ENCODE measurements around the gene USH2A.

The USH2A gene

GRCh38 chr1:215857317-215857716, 565.9 kb downstream of the USH2A start:
- no peak for DNase-seq

- DNase-seq = no peak
Measured at GRCh38 chr1:215845234-215845891, 577.9 kb downstream of the USH2A start.

- DNase-seq = no peak
Measured at GRCh38 chr1:215844777-215845176, 578.5 kb downstream of the USH2A start.

- DNase-seq = no peak
Measured at GRCh38 chr1:215844266-215844665, 579.0 kb downstream of the USH2A start.

GRCh38 chr1:215842905-215843304, 580.3 kb downstream of the USH2A start:
- DNase-seq = no peak

- DNase-seq = no peak
Measured at GRCh38 chr1:215835951-215836350, 587.3 kb downstream of the USH2A start.

GRCh38 chr1:215833941-215834729, 589.1 kb downstream of the USH2A start:
- no peak for DNase-seq

- DNase-seq = no peak
Measured at GRCh38 chr1:215830226-215830810, 592.9 kb downstream of the USH2A start.

- no peak for DNase-seq
Measured at GRCh38 chr1:215825056-215825455, 598.2 kb downstream of the USH2A start.

GRCh38 chr1:215824245-215824644, 599.0 kb downstream of the USH2A start:
- DNase-seq = no peak

- DNase-seq = no peak
Measured at GRCh38 chr1:215819114-215819513, 604.1 kb downstream of the USH2A start.

GRCh38 chr1:215807911-215808436, 615.3 kb downstream of the USH2A start:
- DNase-seq = no peak

- no peak for DNase-seq
Measured at GRCh38 chr1:215807218-215807617, 616.0 kb downstream of the USH2A start.

- no peak for DNase-seq
Measured at GRCh38 chr1:215797859-215798258, 625.4 kb downstream of the USH2A start.

- DNase-seq = peak; percentile 99
Measured at GRCh38 chr1:215794156-215794555, 629.1 kb downstream of the USH2A start.

GRCh38 chr1:215793180-215793579, 630.1 kb downstream of the USH2A start:
- DNase-seq = peak; percentile 40

- no peak for DNase-seq
Measured at GRCh38 chr1:215792446-215792845, 630.8 kb downstream of the USH2A start.

GRCh38 chr1:215789981-215790380, 633.3 kb downstream of the USH2A start:
- no peak for DNase-seq

- DNase-seq = no peak
Measured at GRCh38 chr1:215786997-215787396, 636.3 kb downstream of the USH2A start.

- no peak for DNase-seq
Measured at GRCh38 chr1:215780641-215781040, 642.6 kb downstream of the USH2A start.

- no peak for DNase-seq
Measured at GRCh38 chr1:215780139-215780538, 643.1 kb downstream of the USH2A start.

GRCh38 chr1:215779729-215780128, 643.5 kb downstream of the USH2A start:
- DNase-seq = no peak

GRCh38 chr1:215777370-215777925, 645.8 kb downstream of the USH2A start:
- DNase-seq = no peak

GRCh38 chr1:215776336-215776735, 646.9 kb downstream of the USH2A start:
- no peak for DNase-seq
